ENCODE measurements around the gene TEDC1.

Gene TEDC1

DNA sequence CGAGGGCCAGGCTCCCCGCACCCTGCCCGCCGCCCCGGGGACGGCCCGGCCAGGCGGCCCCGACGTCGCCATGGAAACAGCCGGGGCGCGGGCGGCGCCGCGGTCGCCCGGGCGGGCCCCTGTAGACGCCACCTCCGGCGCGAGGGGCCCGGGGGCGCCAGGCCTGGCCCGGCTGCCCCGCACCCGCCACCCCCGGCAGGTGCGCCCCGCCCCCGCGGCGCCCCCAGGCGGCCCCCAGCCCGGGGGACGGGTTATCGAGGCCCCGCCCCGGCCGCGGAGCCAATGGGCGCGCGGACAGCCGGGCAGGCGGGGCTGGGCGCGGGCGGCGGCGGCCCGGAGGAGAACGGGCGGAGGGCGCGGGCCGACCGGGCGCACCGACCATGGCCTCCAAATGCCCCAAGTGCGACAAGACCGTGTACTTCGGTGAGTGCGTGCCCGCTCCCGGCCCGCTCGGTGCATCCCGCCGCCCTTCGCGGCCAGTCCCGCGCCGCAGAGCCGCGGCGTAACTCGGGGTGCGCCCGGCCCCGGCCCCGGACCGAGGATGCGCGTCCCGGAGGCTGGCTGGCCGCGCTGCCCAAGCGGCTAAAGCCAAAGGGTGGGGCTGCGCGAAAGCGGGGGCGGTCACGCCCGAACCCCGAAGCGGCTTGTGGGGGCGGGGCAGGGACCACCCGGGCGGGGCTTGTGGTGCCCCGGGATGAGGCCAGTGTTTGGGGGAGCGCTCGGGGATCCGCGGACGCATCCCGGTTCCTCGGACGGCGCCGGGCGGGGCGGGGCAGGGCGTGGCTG lies 16.4 kb upstream of the TEDC1 start, which contains the start of gene CRIP2:
Gene CRIP2, plus strand, starts transcription at position 339 of the 786 bp plus-strand sequence. Its CDS starts 42 bp downstream, at position 381.
- DNase-seq: no peak

DNA sequence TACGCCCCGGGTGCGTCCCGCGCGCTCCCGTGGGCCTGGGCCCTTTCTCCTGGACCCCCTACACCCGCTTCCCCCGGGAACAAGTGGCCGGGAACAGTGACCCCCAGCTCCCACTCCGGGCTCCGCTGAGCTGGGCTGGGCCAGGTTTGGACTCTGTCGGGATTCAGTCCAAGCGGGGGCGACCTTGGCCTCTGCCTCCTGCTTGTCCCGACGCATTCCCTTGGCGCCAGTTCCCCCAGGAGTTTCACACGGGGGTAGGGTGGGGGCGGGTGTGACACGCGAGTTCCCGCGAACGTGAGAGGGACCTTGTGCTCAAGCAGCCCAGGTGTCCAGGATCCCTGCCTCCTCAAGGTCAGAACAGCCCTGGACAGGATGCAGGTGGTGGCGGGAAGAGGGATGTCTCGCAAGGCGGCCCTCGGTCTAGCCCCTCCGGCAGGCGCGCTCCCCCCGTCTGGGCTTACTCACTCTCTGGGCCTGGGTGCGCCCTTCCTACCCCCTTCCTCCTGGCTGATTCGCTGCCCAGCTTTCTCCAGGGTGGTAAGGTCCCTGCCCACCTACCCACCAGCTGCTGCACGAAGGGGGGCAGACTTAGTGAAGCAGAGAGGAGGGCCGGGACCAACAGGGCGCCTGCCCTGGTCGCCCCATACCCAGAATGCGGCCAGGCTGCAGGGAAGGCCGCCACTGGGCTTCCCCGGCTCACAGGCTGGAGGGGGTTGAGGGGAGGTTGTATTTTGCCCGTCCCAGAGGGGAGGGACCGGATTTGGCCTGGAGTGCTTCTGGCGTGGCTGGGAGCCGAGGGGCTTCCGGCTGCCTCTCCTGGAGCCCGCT lies 15.6 kb upstream of the TEDC1 start:
- DNase-seq: peak; percentile 76

DNA sequence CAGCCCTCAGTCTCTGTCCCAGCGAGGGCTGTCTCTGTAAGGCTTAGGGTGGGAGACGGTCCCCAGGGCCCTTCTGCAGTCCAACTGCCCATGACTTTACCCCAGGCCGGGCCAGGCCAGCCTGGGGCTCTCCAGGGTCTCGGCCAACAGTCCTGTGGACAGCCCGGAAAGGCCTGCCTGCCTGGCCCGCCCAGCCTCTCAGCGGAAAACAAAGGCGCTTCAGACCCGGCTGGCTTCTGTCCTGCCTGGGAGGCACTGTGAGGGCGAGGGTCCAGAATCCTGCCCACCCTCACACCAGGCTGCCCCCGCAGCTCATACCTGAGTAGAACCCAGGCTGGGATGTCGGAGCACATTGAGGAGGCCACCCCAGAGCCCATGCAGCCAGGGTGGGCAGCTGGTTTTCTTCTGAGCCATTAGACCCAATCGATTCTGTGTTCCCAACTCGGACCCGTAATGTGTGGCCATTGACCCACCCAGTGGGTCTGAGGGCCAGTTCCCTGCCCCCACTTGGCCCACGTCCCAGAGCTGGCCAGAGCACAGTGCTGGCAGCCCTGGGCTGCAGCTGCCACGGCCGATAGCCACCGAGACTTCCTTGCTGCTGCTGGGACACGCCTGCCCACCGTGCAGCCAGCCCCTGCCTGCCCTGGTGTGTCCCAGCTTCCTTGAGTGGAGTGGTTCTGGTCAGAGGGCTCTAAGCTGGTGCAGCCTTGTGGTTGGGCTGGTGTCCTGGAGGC lies 14.8 kb upstream of the TEDC1 start:
- DNase-seq: no peak

DNA sequence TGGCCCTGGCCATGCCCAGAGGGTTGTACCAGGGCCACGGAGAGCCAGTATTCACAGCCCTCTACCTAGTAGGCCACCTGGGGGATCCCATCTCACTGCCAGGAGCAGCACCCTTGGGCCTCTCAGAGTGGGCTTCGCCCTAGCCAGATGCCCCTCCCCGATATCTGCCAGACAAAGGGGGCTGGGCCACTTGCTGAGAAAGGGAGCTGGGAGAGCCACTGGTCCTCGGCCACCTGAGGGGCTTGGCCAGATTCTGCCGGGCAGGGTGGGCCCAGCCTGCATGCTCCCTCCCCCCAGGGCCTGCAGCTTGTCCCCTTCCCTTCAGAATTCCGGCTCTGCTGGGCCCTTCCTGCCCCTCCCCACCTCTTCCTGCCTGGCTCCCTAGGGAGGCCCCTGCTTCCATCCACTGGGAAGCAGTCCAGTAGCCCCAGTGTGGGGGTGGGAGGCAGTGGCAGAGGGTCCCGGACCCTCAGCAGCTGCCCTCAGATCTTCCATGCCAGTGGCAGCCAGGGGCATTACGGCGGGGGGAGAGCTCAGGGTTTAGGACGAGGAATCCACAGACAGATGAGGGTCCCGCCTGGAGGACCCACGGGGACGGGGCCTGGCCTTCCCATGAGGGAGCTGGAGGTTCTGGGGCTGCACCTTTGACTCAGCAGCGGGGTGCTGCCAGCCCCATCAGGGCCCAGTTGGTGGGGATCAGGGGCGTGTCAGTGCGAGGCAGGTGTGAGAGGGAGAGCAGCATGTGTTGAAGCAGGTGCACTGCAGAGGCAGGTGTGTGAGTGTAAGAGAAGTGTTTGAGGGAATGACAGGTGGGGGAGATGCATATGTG lies 14.0 kb upstream of the TEDC1 start:
- no peak for DNase-seq

DNA sequence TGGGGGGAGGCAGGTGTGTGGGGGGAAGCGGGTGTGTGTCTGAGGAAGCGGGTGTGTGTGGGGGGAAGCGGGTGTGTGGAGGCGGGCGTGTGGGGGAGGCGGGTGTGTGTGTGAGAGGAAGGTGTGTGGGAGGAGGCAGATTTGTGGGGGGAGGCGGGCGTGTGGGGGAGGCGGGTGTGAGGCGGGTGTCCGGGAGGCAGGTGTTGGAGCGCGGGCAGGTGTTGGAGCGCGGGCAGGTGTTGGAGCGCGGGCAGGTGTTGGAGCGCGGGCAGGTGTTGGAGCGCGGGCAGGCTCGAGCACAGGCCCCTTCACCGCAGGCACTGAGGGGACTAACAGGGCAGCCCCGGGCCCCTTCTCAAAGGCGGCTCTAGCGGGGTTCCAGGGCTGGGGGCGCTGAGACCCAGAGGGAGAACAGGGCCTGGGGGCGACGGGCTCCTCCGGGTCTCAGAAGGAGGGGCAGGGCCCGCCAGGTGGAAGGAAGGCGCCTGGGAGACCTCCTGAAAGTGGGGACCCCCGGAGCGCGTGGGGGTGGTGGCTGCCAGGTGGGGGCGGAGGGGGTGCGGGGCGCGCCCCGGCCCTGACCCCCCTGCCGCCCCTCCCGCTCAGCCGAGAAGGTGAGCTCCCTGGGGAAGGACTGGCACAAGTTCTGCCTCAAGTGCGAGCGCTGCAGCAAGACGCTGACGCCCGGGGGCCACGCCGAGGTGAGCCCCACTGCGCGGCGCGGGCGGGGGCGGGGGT lies 13.2 kb upstream of the TEDC1 start:
- DNase-seq: no peak

DNA sequence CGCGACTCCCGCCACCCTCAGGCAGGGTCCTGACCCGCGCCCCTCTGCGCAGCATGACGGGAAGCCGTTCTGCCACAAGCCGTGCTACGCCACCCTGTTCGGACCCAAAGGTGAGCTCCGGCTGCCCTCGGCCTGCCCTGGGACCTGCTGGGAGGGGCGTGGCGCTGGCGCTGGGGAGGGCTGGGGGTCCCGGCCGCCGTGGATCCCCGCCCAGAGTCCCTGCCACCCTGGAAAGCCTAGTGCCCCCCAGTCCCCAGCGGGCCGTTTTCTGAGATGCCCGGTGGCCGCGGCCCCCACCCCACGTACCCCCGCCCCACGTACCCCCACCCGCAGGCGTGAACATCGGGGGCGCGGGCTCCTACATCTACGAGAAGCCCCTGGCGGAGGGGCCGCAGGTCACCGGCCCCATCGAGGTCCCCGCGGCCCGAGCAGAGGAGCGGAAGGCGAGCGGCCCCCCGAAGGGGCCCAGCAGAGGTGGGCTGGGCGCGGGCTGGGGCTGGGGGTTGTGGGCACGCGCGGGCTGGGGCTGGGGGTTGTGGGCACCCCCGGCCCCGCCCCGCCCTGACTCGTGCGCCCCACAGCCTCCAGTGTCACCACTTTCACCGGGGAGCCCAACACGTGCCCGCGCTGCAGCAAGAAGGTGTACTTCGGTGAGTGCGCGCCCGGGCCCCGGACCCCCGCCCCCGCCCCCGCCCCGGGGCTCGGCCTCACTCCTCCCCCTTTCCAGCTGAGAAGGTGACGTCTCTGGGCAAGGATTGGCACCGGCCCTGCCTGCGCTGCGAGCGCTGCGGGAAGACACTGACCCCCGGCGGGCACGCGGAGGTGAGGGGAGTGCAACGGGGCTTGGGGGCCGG lies 12.4 kb upstream of the TEDC1 start:
- DNase-seq: no peak

DNA sequence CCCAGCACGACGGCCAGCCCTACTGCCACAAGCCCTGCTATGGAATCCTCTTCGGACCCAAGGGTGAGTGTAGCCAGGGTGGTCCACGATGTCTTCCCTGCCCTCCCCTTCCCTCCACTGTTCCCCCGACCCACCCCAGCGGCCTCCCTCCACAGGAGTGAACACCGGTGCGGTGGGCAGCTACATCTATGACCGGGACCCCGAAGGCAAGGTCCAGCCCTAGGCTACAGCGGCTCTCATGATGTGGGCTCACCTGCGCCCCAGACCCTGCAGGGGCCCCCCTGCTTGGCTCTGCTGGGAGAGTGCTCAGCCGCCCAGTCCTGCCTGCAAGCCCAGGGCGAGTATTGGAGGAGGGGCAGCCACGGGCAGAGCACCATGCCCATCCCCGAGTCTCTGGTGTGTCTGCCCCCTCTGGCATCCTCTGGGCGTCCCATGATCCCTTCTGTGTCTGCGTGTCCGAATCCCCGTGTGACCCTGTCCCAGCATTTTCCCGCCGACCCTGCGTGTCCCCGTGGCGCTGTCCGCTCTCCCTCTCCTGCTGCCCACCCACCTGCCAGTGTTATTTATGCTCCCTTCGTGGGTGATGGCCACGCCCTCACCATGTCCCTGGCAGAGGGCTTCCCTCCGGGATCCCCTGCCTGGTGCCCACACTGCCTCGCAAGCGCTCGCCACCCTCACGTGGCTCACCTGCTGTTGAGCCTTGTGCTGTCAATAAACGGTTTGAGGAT lies 11.5 kb upstream of the TEDC1 start:
- no peak for DNase-seq

DNA sequence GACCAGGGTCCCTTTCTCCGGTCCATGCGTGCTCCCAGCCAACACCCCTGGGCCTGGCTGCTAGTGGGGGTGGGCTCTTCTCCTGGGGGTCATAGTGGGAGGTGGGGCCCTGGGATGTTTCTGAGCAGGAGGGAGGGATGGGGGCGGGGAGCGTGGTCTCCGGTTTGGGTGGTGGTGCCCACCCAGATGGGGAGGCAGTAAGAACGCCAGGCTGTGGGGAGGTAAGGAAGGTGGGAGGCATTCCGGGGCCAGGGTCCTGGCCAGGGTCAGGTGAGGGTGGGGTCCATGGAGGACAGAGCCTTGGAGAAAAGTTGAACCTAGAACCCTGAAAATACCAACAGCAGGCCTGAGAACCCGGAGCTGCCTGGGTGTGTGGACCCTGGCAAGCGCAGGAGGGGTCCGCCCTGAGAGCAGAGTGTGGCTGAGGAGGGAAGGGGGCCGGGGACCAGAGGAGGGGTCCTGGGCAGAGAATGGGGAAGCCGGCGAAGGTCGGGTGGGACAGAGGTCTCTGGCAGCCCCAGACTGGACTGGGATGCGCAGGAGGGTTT lies 10.8 kb upstream of the TEDC1 start:
- no peak for DNase-seq

DNA sequence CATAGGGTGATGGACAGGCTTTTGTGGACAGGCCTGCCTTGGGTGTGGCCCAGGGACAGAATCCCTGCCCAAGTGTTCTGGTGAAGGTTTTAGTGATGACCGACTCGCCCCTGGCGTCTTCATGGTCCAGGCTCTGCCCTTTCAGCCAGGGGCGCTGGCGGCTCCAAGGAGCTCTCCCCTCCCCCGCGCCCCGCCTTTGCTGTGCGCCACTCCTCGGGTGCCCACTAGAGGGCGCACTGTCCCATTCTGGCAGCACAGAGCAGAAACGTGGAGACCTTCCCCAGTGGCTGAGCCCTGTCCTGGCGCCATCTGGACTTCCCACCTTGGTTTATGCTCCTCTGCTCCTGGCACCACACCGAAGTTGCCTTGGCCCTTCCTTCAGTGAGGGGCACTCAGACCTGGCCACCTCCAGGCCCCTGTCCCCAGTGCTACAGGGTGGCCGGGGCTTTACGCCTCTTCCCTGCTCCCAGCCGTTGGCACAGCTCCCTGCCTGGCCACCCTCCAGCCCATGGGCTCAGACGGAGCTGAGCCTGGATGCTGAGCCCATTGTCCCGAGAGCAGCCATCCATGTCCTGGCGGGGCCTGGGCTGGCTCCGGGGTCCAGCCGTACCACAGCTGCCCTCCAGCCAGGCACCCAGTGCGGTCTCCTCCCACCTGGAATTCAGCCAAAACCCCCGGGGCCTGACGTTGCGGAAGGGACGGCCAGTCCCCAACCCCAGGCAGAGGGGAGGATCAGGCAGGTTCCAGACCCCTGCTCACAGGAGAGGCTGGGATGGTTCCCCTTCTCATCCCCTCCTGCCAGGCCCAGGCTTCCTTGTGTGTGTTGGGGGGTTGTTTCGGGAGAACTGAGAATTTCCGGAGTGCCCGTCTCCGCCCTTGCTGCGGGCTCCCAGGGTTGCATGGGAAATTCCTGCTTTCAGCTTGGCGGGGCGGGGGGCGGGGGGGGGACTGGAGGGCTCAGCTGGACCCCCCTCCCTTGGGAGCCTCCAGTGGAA lies 9.9 kb upstream of the TEDC1 start:
- peak; percentile 95 for DNase-seq

DNA sequence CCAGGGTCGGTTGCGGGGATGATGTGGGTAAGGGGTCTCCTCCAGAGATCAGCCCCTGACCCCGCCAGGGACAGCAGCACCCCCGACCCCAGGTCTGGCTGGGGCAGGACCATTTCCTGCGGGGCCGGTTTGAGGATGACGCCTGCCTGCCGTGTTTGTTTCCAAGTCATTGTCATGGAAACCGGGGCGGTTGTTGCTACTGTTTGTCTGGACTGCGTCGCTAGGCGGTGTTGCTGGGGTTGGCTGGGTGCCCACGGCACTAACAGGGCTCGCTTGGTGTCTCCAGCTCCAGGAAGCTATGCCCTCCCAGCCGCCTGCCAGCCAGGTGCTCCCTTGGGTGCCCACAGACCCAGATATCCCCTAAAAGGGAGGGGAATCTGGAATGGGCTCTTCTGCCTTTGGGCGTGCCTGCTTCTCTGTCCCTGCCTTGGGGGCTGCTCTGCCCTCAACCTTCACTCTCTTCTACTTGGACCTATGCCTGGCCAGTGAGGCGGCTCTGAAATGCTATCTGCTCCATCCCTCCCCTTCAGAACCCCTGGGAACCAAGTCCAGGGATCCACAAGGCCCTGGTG lies 9.1 kb upstream of the TEDC1 start:
- peak; percentile 96 for DNase-seq

DNA sequence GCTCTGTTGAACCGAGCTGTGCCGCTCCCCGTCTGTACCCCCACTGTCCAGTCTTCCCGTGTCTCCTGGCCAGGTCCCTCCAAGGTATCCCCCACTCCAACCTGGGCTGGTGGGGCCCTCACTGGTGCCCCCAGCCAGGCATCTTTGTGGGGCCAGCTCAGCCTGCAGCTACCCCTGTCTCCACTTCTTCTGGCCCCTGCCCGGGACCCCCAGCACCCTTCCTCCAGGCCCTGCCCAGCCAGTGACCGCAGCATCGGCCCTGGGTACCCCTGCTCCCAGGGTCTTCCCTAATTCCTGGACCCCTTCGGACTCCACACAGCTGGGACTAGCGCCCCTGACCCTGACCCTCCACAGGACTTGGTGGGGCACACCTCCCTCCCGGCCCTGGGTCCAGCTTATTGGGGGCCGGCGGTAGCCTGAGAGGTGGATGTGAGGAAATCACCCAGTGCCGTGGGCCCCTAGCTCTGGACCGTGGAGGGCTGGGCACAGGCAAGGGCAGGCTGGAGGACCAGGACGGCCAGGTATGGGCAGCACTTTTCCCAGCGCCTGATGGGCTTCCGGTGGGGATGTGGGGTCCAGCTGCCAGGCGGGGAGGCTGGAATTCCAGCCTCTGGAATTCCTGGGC lies 8.4 kb upstream of the TEDC1 start:
- no peak for DNase-seq

DNA sequence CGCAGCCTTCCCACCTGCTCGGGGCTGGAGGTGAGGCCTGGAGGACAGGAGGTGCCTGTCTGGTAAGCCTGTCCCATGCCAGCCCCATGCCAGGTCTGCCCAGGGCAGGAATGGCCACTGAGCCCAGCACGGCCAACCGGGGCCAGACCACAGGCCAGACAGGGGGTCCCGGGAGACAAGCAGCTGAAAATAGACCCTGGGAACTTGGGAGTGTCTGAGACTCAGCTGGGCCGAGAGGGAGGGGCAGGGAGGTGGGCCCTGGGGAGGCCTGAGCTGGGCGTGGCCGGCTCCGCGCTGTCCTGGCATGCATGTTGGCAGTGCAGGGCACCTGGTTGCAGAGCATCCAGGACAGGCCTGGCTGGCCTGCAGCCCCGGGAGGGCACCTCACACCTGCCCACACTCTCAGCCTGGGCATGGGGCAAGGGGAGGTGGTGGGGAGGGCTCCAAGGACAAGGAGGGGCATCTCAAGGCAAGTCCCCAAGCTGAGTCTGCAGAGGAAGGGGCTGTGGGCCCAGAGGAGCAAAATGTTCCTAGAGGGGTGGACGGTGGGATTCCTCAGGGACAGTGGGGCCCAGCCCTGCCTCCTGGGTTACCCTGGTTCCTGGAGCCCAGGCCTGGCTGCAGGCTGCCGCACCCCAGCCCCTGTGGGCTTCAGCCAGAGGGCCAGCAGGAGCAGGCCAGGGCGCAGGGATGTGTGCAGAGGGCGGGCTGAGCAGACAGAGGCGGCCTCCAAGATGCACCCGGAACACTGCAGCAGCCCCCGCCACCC lies 7.6 kb upstream of the TEDC1 start:
- no peak for DNase-seq

DNA sequence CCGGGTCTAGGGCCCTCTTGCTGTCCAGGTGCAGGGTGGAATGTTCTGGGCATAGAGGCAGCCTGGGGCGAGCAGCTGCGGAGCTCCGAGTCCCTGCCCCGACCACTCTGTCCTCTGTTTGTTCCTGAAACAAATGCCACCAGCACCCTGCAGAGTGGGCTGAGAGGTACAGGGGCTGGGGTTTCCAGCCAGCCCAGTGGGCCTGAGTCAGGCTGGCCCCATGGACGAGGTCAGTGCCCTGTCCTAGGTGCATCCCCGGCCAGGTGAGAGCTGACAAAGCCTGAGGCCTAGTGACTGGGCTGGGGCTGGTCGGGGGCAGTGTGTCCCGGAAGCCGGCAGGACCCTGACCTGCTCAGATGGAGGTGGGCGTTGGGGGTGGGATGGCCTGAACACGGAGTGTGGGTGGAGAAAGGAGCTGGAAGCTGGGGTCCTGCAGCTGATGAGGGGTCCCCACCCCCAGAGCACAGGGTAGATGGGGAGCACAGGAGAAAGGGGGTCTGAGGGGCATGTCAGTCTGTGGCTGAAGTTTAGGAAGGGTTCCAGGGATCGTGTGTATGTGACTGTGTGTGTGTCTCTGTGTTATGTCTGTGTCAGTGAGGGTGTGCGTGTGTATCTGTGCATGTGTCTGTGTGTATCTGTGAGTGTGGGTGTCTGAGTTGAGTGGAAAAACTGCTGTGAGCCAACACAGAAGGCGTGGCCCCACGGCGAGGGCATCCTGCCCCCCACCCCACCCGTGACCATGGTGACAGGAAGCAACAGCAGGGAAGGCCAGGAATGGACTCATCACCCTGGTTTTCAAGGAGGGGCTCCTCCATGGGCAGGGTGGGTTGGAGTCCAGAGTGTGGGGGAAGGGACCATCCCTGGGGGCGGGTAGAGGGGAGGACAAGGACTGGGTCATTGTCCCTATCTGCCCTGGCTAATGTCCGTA lies 6.7 kb upstream of the TEDC1 start:
- DNase-seq: no peak

DNA sequence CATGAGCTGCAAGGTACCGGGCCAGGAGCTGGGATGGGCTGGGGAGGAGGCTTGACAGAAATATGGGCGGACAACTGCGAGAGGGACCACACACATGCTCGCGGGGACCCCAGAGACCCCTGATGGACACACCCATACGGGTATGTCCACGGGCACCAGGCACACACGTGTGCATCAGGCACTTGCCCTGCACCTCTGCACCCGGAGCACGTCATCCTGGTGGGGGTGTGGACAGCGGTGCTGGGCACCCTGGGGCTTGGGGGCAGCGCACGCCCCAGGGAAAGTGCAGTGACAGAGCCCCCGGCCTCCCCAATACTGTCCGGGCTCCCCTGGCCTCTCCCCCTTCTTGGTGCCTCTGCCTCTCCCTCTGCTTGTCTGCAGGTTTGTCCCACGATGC lies 6.1 kb upstream of the TEDC1 start:
- no peak for DNase-seq

DNA sequence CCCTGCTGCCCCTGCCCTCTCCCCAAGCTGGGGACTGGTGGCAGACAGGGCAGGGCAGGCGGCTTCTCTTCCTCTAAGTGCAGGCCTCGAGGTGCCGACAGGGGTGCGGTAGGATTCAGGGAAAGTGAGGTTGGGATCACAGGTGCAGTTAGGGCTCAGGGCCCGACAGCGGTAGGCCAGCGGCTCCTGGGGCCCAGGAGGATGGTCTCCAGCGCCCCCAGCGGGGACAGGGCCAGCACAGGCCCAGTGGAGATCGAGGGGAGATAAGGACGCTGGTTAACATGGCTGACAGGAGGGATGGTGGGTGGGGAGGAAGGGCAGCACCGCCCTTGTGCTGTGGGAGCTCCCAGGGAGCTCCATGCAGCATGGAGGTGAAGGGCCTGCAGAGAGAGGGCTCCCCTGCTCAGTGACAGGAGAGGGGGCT lies 5.3 kb upstream of the TEDC1 start:
- peak; percentile 89 for DNase-seq
